Measurements from ENCODE around the gene ZNF536.

DNA sequence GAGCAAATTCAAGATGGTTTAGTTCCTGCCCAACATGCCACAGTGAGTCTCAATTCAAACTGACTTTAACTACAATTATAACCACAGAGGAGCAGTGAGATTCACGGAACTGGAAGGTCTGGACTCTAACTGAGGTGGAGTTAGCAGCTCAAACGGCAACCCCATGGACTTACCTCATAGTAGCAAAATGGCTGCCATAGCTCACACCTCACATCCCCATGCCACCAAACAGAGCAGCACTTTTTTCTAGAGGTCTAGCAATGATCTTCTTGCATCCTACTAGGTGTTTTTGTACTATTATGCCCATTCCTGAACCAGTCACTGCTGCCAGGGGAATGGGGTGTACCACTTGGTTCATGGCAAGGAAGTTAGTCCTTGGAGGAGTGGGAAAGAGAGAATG, 87.7 kb downstream of the ZNF536 start:
- TF ChIP-seq, protein P1, sequence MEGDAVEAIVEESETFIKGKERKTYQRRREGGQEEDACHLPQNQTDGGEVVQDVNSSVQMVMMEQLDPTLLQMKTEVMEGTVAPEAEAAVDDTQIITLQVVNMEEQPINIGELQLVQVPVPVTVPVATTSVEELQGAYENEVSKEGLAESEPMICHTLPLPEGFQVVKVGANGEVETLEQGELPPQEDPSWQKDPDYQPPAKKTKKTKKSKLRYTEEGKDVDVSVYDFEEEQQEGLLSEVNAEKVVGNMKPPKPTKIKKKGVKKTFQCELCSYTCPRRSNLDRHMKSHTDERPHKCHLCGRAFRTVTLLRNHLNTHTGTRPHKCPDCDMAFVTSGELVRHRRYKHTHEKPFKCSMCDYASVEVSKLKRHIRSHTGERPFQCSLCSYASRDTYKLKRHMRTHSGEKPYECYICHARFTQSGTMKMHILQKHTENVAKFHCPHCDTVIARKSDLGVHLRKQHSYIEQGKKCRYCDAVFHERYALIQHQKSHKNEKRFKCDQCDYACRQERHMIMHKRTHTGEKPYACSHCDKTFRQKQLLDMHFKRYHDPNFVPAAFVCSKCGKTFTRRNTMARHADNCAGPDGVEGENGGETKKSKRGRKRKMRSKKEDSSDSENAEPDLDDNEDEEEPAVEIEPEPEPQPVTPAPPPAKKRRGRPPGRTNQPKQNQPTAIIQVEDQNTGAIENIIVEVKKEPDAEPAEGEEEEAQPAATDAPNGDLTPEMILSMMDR (IDR thresholded peaks at IDR 0.05): no peak
- TF ChIP-seq POLR2A (IDR thresholded peaks at IDR 0.05): no peak
- no peak for TF ChIP-seq POLR2AphosphoS5 (IDR thresholded peaks at IDR 0.05)
- no peak for TF ChIP-seq EP300 (IDR thresholded peaks at IDR 0.05; ENCODE audit: low read depth)
